Fibroblast of mammary gland (primary cell): ENCODE data around the gene ZNF629.

Experiments used
- DNase-seq: peaks from one replicate; pipeline ENCODE4 v3.0.0-alpha.2; 2010; ENCODE audit warnings: low read depth
- H3K4me3 ChIP-seq: 2 replicates; pipeline ENCODE4 v1.5.1; 2011; ENCODE audit warnings: low read depth, mild to moderate bottlenecking, low read length, moderate library complexity; ENCODE audit not compliant: control insufficient read depth
- TF ChIP-seq, protein P1 (sequence below): conservative IDR thresholded peaks from 2 replicates; pipeline ENCODE4 v1.5.1; 2011; ENCODE audit warnings: low read depth, low read length, inconsistent platforms; ENCODE audit not compliant: control insufficient read depth, insufficient read depth

The ZNF629 gene

DNA sequence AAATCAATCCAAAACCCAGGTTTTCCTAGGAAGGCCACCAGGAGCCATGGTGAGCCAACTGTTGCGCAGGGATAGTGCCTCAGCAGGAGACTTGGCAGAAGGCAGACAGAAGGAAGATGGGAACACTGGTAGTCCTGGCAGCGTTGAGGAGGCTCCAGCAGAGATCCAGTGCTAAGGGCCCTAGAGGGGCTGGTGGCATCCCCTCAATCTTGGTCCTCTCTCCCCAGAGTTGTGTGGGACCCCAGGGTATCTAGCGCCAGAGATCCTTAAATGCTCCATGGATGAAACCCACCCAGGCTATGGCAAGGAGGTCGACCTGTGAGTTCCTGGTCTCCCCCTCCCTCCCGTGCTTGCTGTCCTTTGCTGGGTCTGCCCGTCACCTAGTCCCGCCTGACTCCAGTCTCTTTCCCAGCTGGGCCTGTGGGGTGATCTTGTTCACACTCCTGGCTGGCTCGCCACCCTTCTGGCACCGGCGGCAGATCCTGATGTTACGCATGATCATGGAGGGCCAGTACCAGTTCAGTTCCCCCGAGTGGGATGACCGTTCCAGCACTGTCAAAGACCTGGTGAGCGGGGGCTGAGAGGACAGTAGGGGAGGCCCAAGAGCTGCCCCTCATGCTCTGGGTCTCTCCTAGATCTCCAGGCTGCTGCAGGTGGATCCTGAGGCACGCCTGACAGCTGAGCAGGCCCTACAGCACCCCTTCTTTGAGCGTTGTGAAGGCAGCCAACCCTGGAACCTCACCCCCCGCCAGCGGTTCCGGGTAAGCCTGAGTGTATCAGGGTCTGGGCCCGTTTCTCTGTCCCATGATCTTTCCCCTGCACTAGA, 30.8 kb downstream of the ZNF629 start:
- DNase-seq, result no peak
- H3K4me3 ChIP-seq, result no peak overlapping the region
- TF ChIP-seq, protein P1, sequence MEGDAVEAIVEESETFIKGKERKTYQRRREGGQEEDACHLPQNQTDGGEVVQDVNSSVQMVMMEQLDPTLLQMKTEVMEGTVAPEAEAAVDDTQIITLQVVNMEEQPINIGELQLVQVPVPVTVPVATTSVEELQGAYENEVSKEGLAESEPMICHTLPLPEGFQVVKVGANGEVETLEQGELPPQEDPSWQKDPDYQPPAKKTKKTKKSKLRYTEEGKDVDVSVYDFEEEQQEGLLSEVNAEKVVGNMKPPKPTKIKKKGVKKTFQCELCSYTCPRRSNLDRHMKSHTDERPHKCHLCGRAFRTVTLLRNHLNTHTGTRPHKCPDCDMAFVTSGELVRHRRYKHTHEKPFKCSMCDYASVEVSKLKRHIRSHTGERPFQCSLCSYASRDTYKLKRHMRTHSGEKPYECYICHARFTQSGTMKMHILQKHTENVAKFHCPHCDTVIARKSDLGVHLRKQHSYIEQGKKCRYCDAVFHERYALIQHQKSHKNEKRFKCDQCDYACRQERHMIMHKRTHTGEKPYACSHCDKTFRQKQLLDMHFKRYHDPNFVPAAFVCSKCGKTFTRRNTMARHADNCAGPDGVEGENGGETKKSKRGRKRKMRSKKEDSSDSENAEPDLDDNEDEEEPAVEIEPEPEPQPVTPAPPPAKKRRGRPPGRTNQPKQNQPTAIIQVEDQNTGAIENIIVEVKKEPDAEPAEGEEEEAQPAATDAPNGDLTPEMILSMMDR, result no peak

DNA sequence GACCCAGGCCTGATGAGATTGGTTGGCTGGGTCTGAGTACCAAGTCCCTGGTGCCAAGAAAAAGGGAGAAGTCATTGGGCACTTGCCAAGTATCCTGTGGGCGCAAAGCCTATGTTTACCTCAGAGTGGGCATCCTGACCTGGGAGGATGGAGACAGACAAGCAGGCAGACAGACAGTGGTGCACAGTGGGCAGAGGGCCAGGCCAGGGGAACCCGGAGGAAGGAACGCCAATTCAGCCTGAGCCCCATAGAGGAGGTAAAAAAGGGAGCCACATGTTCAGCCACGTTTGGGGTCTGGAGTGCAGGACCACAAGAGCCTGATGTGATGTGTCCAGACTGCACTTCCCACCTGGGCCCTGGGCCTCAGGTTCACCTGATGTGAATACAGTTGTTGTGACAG, 33.4 kb downstream of the ZNF629 start:
- no peak overlapping the region for H3K4me3 ChIP-seq
- no peak for DNase-seq
- TF ChIP-seq, protein P1, result no peak

DNA sequence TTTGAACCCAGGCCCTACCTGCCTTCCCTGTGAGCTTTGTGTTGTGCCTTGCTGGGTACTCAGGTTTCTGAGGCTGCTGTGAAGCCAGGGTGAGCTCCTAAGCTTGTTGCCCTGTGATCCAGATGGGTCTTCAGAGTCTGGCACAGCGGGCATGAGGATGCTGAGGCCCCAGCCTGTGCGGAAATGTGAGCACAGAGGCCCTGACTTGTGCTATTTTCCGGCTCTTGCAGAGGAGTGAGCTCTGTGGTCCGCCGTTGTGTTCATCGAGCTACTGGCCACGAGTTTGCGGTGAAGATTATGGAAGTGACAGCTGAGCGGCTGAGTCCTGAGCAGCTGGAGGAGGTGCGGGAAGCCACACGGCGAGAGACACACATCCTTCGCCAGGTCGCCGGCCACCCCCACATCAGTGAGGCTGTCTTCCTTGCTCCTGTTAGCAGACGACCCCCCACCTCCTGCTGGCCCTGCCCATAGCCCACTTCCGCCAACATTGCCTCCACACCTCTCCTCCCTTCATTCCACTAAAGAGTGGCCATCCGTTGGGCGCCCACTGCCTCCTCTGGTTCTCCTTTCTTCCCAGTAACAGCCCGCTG, 36.0 kb downstream of the ZNF629 start:
- H3K4me3 ChIP-seq, result no peak overlapping the region
- TF ChIP-seq, protein P1, result no peak
- no peak for DNase-seq

DNA sequence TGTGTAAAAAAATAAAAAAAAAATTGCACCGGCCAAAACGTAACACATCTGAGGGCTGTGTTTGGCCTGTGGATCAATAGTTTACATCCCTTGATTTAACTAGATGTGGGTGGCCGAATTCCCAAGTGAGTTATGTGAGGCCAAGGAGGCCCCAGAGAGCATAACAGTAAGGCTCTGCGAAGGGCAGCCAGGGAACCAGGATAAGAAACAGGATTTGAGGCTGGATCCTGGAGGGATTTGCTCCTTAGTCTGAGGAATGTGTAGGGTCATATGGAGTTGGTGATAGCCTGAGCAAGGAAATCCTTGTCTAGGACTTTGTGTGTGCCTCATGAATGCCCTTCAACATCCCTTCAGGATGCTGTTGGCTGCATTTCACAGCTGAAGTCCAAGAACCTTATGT, 36.8 kb downstream of the ZNF629 start:
- TF ChIP-seq, protein P1, result no peak
- no peak for DNase-seq
- no peak overlapping the region for H3K4me3 ChIP-seq

DNA sequence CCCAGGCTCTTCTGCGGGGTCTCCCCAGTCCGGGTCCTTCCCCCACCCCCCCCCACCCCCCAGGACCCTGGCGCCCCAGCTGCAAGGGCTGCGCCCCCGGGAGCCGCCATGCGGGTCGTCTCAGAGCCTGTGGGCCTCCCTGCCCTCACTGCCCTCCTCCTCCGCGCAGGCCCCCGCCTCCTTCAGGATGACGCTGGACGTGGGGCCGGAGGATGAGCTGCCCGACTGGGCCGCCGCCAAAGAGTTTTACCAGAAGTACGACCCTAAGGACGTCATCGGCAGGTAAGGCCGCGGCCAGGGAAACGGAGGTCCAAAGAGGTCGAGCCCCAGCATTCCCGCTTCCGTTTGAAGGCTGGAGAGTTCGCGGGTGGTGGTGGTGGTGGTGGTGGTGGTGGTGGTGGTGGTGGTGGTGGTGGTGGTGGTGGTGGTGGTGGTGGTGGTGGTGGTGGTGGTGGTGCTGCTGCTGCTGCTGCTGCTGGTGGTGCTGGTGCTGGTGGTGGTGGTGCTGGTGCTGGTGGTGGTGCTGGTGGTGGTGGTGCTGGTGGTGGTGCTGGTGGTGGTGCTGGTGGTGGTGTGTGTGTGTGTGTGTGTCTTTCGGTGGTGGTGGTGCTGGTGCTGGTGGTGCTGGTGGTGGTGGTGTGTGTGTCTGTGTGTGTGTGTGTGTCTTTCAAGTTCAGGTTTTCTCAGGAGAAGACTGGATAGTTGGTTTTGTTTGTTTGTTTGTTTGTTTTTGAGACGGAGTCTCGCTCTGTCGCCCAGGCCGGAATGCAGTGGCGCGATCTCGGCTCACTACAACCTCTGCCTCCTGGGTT, 38.2 kb downstream of the ZNF629 start:
- peak; percentile 50 for DNase-seq
- TF ChIP-seq, protein P1, result no peak
- peak overlapping the region; percentile 72 for H3K4me3 ChIP-seq

DNA sequence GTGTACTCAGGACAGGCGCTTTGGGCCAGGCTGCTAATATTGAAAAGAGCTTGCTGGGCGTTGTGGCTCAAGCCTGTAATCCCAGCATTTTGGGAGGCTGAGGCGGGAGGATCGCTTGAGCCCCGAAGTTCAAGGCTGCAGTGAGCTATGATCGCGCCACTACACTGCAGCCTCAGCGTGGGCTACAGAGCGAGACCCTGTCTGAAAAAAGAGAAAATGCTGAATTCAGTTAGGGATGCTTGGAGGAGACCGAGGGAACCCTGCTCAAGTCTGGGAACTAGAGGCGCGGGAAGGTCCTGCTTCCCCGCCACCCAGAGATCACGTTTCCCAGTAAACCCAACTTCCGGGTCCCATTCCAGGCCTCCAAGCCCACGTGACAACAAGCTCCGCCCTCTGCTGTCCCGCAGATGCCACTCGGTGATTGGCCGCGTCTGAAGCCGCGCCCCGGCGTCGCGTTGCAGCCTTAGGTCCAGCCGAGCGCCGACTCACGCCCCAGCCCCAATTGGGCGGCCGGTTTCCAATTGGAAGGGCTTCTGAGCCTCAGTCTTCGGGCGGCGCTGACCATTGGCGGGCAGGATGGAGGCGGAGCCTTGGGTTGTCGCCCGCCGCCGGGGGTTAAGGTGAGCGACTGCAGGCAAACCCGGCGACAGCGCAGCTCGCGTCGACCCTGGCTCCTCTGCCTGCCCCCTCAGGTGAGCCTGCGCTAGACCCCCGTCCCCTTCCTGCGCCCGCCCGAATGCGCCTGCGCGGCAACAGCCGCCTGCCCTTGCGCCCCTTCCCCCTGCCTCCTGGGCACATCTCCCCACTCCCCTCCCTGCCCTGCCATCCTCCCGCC, 39.0 kb downstream of the ZNF629 start, which contains the start of gene PHKG2:
Gene PHKG2, plus strand, starts transcription at position 627 of the 835 bp plus-strand sequence. CDS start 396 bp downstream, outside the sequence.
- TF ChIP-seq, protein P1, result no peak
- peak within 1 kb of the TSS; percentile 72 for H3K4me3 ChIP-seq
- peak; percentile 98 for DNase-seq
